GM12865 (cell line): ENCODE results near the gene SH2D7.
A peak's percentile ranks its signal among the peaks of the same experiment; 100 is the strongest.

Experiments
- DNase-seq: peaks from one replicate; pipeline ENCODE4 v3.0.0; 2010; ENCODE audit warnings: low read depth
- H3K4me3 ChIP-seq: 2 replicates; pipeline ENCODE4 v1.5.1; 2011; ENCODE audit warnings: mild to moderate bottlenecking, low read depth, low read length, control low read depth
- TF ChIP-seq, protein P1 (sequence below): IDR thresholded peaks from 2 replicates; pipeline ENCODE4 v1.5.1; 2011; ENCODE audit warnings: low read length, control low read depth, low read depth, inconsistent platforms; ENCODE audit not compliant: insufficient read depth; ENCODE audit errors: missing control alignments

SH2D7 gene

GRCh38 chr15:78060232-78060631 lies 32.1 kb upstream of the SH2D7 start:
- no peak overlapping the region for H3K4me3 ChIP-seq
- DNase-seq = no peak
- TF ChIP-seq, protein P1, sequence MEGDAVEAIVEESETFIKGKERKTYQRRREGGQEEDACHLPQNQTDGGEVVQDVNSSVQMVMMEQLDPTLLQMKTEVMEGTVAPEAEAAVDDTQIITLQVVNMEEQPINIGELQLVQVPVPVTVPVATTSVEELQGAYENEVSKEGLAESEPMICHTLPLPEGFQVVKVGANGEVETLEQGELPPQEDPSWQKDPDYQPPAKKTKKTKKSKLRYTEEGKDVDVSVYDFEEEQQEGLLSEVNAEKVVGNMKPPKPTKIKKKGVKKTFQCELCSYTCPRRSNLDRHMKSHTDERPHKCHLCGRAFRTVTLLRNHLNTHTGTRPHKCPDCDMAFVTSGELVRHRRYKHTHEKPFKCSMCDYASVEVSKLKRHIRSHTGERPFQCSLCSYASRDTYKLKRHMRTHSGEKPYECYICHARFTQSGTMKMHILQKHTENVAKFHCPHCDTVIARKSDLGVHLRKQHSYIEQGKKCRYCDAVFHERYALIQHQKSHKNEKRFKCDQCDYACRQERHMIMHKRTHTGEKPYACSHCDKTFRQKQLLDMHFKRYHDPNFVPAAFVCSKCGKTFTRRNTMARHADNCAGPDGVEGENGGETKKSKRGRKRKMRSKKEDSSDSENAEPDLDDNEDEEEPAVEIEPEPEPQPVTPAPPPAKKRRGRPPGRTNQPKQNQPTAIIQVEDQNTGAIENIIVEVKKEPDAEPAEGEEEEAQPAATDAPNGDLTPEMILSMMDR = no peak

DNA sequence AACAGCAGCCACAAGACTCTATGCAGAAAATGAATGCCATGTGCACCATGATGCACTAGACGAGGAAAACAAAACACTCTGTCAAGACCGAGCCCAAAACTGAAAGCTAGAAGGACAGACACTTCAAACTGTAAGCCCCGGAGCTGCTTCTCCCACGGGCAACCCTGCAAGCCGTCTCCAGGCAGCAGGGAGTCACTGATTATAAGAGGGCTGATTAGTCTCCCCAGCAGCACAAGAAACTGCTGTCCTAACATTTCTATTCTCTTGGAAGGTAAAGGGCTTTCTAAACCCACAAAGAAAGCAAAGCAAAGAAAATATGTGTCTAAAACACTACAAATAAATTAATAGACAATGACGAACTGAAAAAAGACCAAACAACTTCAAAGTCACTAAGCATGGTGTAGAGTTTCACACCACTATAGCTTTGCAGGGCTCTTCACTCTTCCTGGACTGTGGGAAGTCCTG lies 30.4 kb upstream of the SH2D7 start:
- TF ChIP-seq, protein P1 = no peak
- peak; percentile 80 for DNase-seq
- H3K4me3 ChIP-seq = peak overlapping the region; percentile 48

DNA sequence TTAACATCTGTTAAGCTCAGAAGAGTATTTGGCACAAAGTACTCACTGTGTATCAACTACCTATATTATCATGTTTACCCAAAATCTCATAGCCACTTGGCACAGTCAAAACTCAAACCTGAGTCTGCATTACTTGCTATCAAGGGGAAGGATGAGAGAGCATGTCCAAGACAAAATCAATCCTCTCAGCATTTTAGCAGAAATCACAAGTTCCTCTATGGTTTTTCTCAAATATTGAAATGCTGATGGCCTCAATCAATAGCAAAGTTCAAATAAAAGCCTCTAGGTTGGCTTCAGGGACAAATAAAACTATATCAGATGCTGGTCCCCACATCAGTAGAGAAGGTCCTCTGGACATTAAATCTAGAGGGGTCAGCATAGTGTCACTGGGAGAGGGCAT lies 29.1 kb upstream of the SH2D7 start:
- DNase-seq = no peak
- TF ChIP-seq, protein P1 = no peak
- no peak overlapping the region for H3K4me3 ChIP-seq

DNA sequence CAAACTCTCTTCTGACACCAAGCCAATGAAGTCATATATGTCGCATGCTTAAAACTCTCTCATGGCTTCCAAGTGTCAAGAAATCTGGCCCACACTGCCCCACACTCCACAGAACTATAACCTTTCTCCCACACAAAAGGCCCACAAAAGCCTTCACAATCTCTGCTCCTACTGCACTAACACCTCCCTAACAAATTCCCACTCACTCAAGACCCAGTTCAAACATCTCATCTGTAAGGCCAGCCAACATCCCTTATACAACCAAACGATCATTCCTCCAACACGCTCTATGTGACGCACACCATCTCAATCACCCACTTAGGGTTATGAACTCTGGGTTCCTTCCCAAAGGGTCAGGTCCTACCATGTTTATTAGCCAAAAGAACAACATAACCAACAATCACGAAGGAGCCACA lies 28.4 kb upstream of the SH2D7 start:
- no peak for DNase-seq
- H3K4me3 ChIP-seq = peak overlapping the region; percentile 61; the same call in 1 of the 2 replicates
- TF ChIP-seq, protein P1 = no peak

GRCh38 chr15:78064544-78064943 lies 27.8 kb upstream of the SH2D7 start:
- H3K4me3 ChIP-seq = peak overlapping the region; percentile 61

GRCh38 chr15:78065284-78065872 lies 27.0 kb upstream of the SH2D7 start:
- DNase-seq = peak; percentile 67
- peak overlapping the region; percentile 61 for H3K4me3 ChIP-seq
- TF ChIP-seq, protein P1 = no peak

More at GRCh38 chr15:78064544-78064943, 27.8 kb upstream of the SH2D7 start:
- DNase-seq = no peak
- TF ChIP-seq, protein P1 = no peak
